ENCODE data around the gene YES1. TPM values are rescaled to one million over a fixed set of nuclear protein-coding genes. Genes with fewer than 3 reads are reported as not detected.

Gene YES1
- total RNA-seq, 1 experiment from 2014 or later = 84.5 TPM

GRCh38 chr18:703213-703967, 108.7 kb downstream of the YES1 start:
- ATAC-seq (peak; percentile 20; the same call in 1 of the 2 replicates), DNase-seq (ENCODE audit: low read depth, low spot score) (no peak)
- Histone ChIP-seq H3K36me3 (ENCODE audit: control insufficient read depth in 1 of 2, insufficient read depth in 2 of 2, low read length in 2 of 2) (peaks cover 18 to 20% of the 10 kb centered on the region in 2 experiments; a peak in 3 of 4 replicates), H3K27ac (ENCODE audit: low read depth, low read length) (no peak overlapping the region), H3K9me3 (ENCODE audit: control insufficient read depth in 1 of 2, insufficient read depth in 1 of 2, low read depth in 1 of 2, low read length in 2 of 2) (no peaks in the 10 kb centered on the region), H3K27me3 (ENCODE audit: insufficient read depth, low read length) (no peaks in the 10 kb centered on the region), H2AFZ (ENCODE audit: low read depth, low read length, poor library complexity, severe bottlenecking) (no peak overlapping the region), H3K4me3 (replicated peaks in 1 of 2; ENCODE audit: low read depth in 1 of 2, low read length in 2 of 2) (no peak overlapping the region), H3K9me2 (ENCODE audit: insufficient read depth) (no peaks in the 10 kb centered on the region), H4K20me1 (ENCODE audit: insufficient read depth) (0 out of 2 replicates have a peak, but pooled peaks cover 4% of the 10 kb centered on the region), H3K4me1 (ENCODE audit: control insufficient read depth in 1 of 2, insufficient read depth in 2 of 2, low read length in 2 of 2) (peaks cover 0 to under 1% of the 10 kb centered on the region in 2 experiments; a peak in 1 of 4 replicates), H3K9ac (ENCODE audit: low read length) (no peak overlapping the region), H3K79me2 (ENCODE audit: insufficient read depth, low read length) (peaks cover 74% of the 10 kb centered on the region), H3K4me2 (ENCODE audit: low read length) (no peak overlapping the region)
- intact Hi-C loops (cut with micrococcal nuclease) = no loop called here
- ChIA-PET RAD21 (ENCODE audit: low non-redundant PET in 1 of 2, low total read pairs in 2 of 2, uncharacterized antibody in 2 of 2, unreplicated experiment in 2 of 2) (no interaction called here), CTCF (no interaction called here), POLR2A (no interaction called here)
- TF ChIP-seq ZFX (IDR thresholded peaks at IDR 0.05) = no peak
- no TSS peak for BruUV-seq (replicated peaks)

- H3K27me3 ChIP-seq (ENCODE audit: insufficient read depth, low read length) = no peaks in the 10 kb centered on the region
- H3K4me3 ChIP-seq (replicated peaks in 1 of 2; ENCODE audit: low read depth in 1 of 2, low read length in 2 of 2) = no peak overlapping the region
- no peak overlapping the region for H3K27ac ChIP-seq (ENCODE audit: low read depth, low read length)
- no peaks in the 10 kb centered on the region for H3K9me3 ChIP-seq (ENCODE audit: control insufficient read depth in 1 of 2, insufficient read depth in 1 of 2, low read depth in 1 of 2, low read length in 2 of 2)
- DNase-seq (ENCODE audit: low read depth, low spot score) (no peak), ATAC-seq (no peak)
- RAD21 ChIA-PET (ENCODE audit: low non-redundant PET in 1 of 2, low total read pairs in 2 of 2, uncharacterized antibody in 2 of 2, unreplicated experiment in 2 of 2) = no interaction called here
- 0 out of 2 replicates have a peak, but pooled peaks cover under 1% of the 10 kb centered on the region for H4K20me1 ChIP-seq (ENCODE audit: insufficient read depth)
- H3K4me1 ChIP-seq (ENCODE audit: control insufficient read depth in 1 of 2, insufficient read depth in 2 of 2, low read length in 2 of 2) = peaks cover 4% of the 10 kb centered on the region in 2 experiments; a peak in 2 of 4 replicates
- intact Hi-C loops (cut with micrococcal nuclease) = no loop called here
- H3K9ac ChIP-seq (ENCODE audit: low read length) = no peak overlapping the region
- H3K4me2 ChIP-seq (ENCODE audit: low read length) = no peak overlapping the region
- no TSS peak for BruUV-seq (replicated peaks)
- H2AFZ ChIP-seq (ENCODE audit: low read depth, low read length, poor library complexity, severe bottlenecking) = no peak overlapping the region
- H3K9me2 ChIP-seq (ENCODE audit: insufficient read depth) = no peaks in the 10 kb centered on the region
- H3K36me3 ChIP-seq (ENCODE audit: control insufficient read depth in 1 of 2, insufficient read depth in 2 of 2, low read length in 2 of 2) = peaks cover 6 to 30% of the 10 kb centered on the region in 2 experiments
- CTCF ChIA-PET = no interaction called here
- POLR2A ChIA-PET = no interaction called here
- peaks cover 47% of the 10 kb centered on the region for H3K79me2 ChIP-seq (ENCODE audit: insufficient read depth, low read length)
- TF ChIP-seq ATF3 (IDR thresholded peaks at IDR 0.05) = no peak
- TF ChIP-seq EZH2phosphoT487 (IDR thresholded peaks at IDR 0.05; ENCODE audit: borderline replicate concordance) = no peak
- TF ChIP-seq CBX3 (IDR thresholded peaks at IDR 0.05; ENCODE audit: low read depth) = no peak
- TF ChIP-seq ZBTB33 (IDR thresholded peaks at IDR 0.05; ENCODE audit: extremely low read depth, insufficient replicate concordance, low read length) = no peak
- no peak for TF ChIP-seq SIN3A (IDR thresholded peaks at IDR 0.05; ENCODE audit: low read depth)
- TF ChIP-seq ELF1 (IDR thresholded peaks at IDR 0.05; ENCODE audit: borderline replicate concordance, low read depth) = no peak
- TF ChIP-seq JUND (IDR thresholded peaks at IDR 0.05) = no peak
- no peak for TF ChIP-seq REST (IDR thresholded peaks at IDR 0.05; ENCODE audit: low read depth)
- no peak for TF ChIP-seq POLR2A (IDR thresholded peaks at IDR 0.05; ENCODE audit: borderline replicate concordance, extremely low read depth, insufficient read depth, insufficient read length)
- TF ChIP-seq EZH2 (IDR thresholded peaks at IDR 0.05) = no peak
- TF ChIP-seq SRF (IDR thresholded peaks at IDR 0.05; ENCODE audit: low read depth) = no peak
- TF ChIP-seq EGR1 (IDR thresholded peaks at IDR 0.05; ENCODE audit: low read depth) = no peak
- TF ChIP-seq RAD21 (IDR thresholded peaks at IDR 0.05; ENCODE audit: low read depth) = no peak
- no peak for TF ChIP-seq CEBPB (IDR thresholded peaks at IDR 0.05; ENCODE audit: low read depth)
Observed at GRCh38 chr18:697800-698199, 114.2 kb downstream of the YES1 start.
